ENCODE data around the gene RMDN3.

DNA sequence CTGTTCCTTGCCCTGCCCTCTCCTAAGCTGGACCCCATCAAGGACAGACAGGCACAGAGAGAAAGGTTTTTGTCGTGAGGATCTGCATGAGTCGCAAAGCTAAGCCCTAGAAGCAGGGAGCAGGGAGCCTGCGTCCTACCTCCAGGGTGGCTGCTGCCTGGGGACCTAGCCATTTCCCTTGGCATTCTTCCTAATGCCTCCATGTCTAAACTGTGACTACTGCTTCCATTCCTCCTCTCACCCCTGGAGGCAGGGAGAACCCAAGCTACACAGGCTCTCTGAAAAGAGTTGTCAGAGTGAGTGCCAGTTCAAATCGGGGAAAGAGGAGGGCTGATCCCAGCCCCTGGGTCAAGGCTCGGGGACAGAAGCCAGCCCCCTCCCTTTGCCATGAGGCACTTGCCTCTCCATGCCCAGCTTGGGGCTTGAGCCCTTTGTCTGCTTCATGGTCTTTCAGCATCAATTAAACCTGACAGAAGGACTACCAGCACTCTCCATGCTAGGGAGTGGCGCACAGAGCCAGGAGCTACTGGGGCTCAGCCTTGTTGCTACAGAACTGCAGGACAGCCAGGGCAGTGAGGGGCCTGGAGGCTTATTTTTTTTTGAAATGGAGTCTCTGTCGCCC lies 11.3 kb upstream of the RMDN3 start:
- TF ChIP-seq, protein P1, sequence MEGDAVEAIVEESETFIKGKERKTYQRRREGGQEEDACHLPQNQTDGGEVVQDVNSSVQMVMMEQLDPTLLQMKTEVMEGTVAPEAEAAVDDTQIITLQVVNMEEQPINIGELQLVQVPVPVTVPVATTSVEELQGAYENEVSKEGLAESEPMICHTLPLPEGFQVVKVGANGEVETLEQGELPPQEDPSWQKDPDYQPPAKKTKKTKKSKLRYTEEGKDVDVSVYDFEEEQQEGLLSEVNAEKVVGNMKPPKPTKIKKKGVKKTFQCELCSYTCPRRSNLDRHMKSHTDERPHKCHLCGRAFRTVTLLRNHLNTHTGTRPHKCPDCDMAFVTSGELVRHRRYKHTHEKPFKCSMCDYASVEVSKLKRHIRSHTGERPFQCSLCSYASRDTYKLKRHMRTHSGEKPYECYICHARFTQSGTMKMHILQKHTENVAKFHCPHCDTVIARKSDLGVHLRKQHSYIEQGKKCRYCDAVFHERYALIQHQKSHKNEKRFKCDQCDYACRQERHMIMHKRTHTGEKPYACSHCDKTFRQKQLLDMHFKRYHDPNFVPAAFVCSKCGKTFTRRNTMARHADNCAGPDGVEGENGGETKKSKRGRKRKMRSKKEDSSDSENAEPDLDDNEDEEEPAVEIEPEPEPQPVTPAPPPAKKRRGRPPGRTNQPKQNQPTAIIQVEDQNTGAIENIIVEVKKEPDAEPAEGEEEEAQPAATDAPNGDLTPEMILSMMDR (conservative IDR thresholded peaks at IDR 0.05; ENCODE audit: low read length): no peak
- no peak for TF ChIP-seq EZH2phosphoT487 (IDR thresholded peaks at IDR 0.05; ENCODE audit: borderline replicate concordance)

All from Loucy (cell line).